ENCODE measurements around the gene DLGAP1.

The DLGAP1 gene

GRCh38 chr18:3960977-3961376 is 494.1 kb downstream of the DLGAP1 start:
- in situ Hi-C loops (cut with MboI; ENCODE audit: low sequenced_read_pairs) = no loop called here

- in situ Hi-C loops (cut with MboI; ENCODE audit: low sequenced_read_pairs) = no loop called here
These were observed 495.0 kb downstream of the DLGAP1 start for GRCh38 chr18:3960142-3960541.

- in situ Hi-C loops (cut with MboI; ENCODE audit: low sequenced_read_pairs) = no loop called here
These were observed 503.1 kb downstream of the DLGAP1 start for GRCh38 chr18:3952031-3952430.

GRCh38 chr18:3950668-3951404 is 504.3 kb downstream of the DLGAP1 start:
- in situ Hi-C loops (cut with MboI; ENCODE audit: low sequenced_read_pairs) = no loop called here

GRCh38 chr18:3948958-3949357 is 506.1 kb downstream of the DLGAP1 start:
- in situ Hi-C loops (cut with MboI; ENCODE audit: low sequenced_read_pairs) = no loop called here

- in situ Hi-C loops (cut with MboI; ENCODE audit: low sequenced_read_pairs) = no loop called here
These were observed 507.7 kb downstream of the DLGAP1 start for GRCh38 chr18:3947383-3947782.

GRCh38 chr18:3935305-3935704 is 519.8 kb downstream of the DLGAP1 start:
- in situ Hi-C loops (cut with MboI; ENCODE audit: low sequenced_read_pairs) = no loop called here

GRCh38 chr18:3932276-3932675 is 522.8 kb downstream of the DLGAP1 start:
- in situ Hi-C loops (cut with MboI; ENCODE audit: low sequenced_read_pairs) = no loop called here

- in situ Hi-C loops (cut with MboI; ENCODE audit: low sequenced_read_pairs) = no loop called here
These were observed 523.5 kb downstream of the DLGAP1 start for GRCh38 chr18:3931542-3932112.

GRCh38 chr18:3931013-3931315 is 524.1 kb downstream of the DLGAP1 start:
- in situ Hi-C loops (cut with MboI; ENCODE audit: low sequenced_read_pairs) = no loop called here

GRCh38 chr18:3930126-3931012 is 524.7 kb downstream of the DLGAP1 start:
- in situ Hi-C loops (cut with MboI; ENCODE audit: low sequenced_read_pairs) = no loop called here

- in situ Hi-C loops (cut with MboI; ENCODE audit: low sequenced_read_pairs) = no loop called here
These were observed 530.7 kb downstream of the DLGAP1 start for GRCh38 chr18:3924455-3924854.

GRCh38 chr18:3923750-3924149 is 531.4 kb downstream of the DLGAP1 start:
- in situ Hi-C loops (cut with MboI; ENCODE audit: low sequenced_read_pairs) = no loop called here

- in situ Hi-C loops (cut with MboI; ENCODE audit: low sequenced_read_pairs) = no loop called here
These were observed 533.3 kb downstream of the DLGAP1 start for GRCh38 chr18:3921826-3922225.

- in situ Hi-C loops (cut with MboI; ENCODE audit: low sequenced_read_pairs) = no loop called here
These were observed 534.3 kb downstream of the DLGAP1 start for GRCh38 chr18:3920832-3921231.

GRCh38 chr18:3919396-3920061 is 535.6 kb downstream of the DLGAP1 start:
- in situ Hi-C loops (cut with MboI; ENCODE audit: low sequenced_read_pairs) = no loop called here

GRCh38 chr18:3916082-3916481 is 539.0 kb downstream of the DLGAP1 start:
- in situ Hi-C loops (cut with MboI; ENCODE audit: low sequenced_read_pairs) = no loop called here

- in situ Hi-C loops (cut with MboI; ENCODE audit: low sequenced_read_pairs) = no loop called here
These were observed 540.1 kb downstream of the DLGAP1 start for GRCh38 chr18:3914833-3915610.

GRCh38 chr18:3914109-3914508 is 541.0 kb downstream of the DLGAP1 start:
- in situ Hi-C loops (cut with MboI; ENCODE audit: low sequenced_read_pairs) = no loop called here

GRCh38 chr18:3912705-3913104 is 542.4 kb downstream of the DLGAP1 start:
- in situ Hi-C loops (cut with MboI; ENCODE audit: low sequenced_read_pairs) = no loop called here

GRCh38 chr18:3911413-3911812 is 543.7 kb downstream of the DLGAP1 start:
- in situ Hi-C loops (cut with MboI; ENCODE audit: low sequenced_read_pairs) = no loop called here
